ENCODE data around the gene RPL37.
"Not testable (repeated sequence)": the region's sequence is repeated elsewhere in the genome, so short reads cannot be mapped to it uniquely, and the experiment has no call there.

Gene RPL37

DNA sequence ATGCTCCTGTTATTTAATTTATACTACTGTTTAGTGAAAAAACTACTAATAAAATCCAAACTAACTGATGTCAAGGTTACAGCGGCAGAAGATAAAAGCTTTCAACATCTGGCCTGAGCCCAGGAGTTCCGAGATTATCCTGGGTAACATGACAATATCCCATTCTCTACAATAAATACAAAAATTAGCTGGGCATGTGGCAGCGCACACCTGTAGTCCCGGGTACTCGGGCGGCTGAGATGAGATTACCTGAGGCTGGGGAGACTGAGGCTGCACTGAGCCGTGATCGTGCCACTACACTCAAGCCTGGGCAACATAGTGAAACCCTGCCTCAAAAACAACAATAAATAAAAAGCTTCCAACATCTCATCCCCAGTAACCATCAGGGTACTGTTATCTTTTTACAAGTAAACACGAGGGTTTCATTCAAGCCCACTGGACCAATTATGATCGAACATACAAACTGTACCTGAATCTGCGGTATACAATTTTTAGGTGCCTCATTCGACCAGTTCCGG is 1.3 kb downstream of the RPL37 start:
- no peak for DNase-seq (ENCODE audit: low read depth)

DNA sequence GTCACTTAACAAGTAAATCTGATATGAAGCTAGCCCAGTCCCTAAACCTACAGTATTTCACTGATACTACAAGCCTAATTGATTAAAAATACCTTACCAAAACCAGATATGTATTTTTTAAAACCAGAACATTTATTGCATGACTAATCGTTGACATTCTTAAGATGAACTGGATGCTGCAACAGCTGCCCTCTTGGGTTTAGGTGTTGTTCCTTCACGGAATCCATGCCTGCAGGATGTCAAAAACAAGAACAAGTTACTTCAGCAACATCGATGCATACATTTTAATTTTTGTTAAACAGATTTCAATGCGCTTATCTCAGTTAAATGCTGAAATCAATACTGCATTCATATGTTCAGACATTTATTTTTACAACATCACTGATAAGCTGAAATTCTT is 2.7 kb downstream of the RPL37 start:
- DNase-seq (ENCODE audit: low read depth), result no peak

DNA sequence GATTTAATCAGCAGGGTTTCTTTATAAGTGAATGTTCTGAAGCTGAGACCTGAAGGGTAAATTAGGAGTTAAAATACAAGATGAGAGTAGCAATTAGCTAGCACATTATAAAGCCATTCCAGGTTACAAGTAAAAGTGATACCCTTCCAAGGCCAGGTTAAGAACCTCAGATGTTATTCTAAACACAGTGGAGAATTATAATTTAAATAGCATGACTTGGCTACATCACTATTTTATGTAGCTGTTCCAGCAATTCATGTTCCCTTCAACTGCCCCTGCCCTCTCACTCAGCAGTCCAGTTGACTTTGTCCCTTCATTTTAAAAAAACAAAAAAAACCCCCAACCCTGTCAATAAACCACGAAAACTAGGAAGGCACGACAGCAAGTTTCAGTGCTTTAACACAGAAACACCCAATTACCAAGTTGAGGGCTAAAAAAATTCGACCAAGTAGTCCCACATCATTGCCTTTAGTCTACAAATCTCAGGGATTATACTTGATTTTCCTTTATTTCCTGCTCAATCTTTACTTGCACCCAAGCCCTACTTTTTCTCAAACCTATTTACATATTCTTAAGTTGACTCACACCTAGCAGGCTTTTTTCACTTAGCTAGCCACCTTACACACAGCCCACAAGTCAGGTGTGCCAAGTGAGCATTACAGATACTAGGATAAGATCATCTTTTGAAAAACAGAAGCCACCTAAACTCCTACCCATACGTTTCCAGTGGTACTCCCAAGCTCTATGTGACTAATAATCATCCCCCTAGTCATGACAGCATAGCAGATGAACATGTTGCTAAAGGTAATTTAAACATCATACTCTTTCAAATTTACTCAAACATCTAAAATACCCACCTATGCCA is 3.4 kb downstream of the RPL37 start:
- no peak for DNase-seq (ENCODE audit: low read depth)

DNA sequence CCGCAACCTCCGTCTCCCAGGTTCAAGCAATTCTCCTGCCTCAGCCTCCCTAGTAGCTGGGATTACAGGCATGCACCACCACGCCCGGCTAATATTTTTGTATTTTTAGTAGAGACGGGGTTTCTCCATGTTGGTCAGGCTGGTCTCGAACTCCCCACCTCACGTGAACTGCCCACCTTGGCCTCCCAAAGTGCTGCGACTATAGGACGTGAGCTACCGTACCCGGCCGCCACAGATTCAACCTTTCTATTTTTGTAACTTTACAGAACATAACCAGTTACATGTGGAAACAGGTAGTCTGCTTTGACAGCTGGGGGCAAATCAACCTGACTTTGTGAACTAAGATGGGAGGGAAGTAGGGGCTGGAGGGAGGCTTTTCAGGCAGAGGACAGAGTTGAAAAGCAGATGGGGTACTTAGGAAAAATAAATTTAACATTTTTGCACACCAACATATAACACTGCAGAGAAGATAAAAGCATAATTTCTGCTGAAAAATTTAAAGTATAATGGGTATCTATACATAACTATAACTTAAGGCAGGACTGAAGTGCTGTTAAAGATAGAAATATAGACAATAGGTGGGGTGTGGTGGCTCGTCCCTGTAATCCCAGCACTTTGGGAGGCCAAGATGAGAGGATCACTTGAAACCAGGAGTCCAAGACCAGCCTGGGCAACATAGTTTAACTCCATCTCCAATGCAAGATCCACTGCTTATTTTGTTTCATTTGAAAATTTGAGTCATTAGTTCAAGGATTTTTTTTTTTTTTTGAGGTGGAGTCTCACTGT is 5.1 kb downstream of the RPL37 start:
- no peak for DNase-seq (ENCODE audit: low read depth)

DNA sequence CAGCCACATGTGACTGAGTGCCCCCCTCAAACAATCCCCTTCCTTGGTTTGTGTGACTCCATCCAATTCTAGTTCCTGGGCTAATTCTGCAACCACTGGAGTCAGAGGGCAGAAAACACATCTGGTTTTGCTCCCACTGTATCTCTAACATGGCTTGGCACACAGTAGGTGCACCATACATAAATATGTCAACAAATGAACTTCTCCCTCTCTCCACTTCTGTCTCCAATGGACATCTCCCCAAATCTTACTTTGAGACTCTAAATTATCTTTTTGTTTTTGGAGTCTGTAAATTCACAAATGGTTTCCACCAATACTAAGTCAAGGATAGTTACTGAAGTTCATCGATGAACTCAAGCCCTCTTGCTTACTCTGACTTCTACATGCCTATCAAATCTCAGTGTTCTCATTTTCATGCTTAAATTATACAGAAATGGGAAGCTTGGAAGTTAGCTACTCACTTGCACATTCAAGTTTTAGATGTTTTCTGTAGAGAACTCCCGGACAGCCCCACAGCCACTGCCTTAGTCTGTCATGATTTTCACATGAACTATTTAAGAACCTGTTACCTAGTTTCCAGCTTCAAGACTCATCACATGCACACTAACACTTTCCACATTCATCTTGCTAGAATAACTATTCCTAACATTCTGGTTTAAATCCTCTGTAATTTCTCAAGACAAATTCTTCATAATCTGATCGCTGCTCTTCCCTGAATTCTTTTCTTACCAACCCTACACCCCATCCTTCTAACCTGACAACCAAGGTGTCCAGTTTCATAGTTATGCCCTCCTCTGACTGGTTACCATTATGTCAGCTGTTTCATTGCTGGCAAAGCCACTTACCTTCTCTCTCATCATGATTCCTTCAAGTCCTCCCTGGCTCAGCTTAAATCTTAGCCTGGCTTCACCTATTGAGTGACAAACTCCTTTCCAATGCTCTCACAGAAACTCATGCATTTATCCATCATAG is 6.0 kb downstream of the RPL37 start:
- DNase-seq (ENCODE audit: low read depth), result no peak

DNA sequence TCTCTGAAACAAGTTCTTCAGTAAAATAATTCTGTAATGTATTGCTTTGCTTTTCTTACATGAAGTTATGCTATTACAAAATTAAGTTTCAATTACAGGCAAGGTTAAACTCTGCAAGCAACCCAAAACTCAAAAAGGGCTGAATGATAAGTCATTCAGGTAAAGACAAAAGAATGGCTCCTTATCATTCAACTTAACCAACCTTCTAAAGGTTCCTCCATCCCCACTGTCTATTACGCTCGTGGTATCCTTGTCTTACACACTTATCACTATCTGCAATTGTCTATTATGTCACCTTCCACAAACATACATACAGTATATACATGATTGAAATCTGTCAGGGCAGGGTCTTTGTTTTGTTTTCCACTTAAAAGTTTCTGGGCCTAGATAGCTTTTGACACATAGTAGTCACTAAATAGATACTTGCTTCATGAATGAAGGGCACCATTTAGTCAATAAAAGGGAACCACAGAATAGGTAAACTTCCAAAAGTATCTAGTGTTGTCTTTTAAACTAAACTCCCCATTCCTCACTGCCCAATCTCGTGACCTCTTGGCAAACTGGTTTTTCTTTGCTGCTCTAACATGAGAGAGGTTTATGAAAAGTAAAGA is 6.9 kb downstream of the RPL37 start:
- DNase-seq (ENCODE audit: low read depth), result no peak

DNA sequence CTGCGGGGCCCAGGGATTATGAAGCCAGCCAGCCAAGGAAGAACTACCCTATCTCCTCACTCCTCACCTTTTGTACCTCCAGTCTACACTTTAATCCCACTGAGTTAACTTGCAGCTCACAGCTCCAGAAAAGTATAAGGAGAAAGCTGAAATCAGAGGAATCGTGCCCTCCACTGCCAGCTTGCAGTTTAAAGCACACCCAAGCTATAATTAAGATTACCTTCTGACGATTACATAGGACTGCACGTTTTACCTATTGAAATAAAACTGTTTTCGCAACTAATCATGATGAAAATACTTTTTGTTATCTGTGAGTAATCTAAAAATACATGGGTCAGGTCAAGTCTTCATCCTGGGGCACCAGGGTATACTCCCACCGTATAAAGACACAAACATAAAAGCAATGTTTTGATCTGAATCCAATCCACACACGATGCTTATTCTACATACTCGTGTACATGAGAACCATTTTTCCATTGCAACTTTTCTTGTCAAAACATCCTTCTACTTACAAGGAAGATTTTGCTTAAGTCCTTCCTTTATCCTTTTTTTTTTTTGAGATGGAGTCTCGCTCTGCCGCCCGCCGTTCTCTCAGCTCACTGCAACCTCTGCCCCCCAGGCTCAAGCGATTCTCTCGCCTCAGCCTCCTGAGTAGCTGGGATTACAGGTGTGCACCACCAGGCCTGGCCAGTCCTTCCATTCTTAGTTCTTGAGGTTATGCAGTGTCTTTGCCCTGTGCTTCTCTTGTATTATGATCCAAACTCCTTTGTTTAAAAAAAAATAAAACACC is 7.6 kb downstream of the RPL37 start:
- no peak for DNase-seq (ENCODE audit: low read depth)

DNA sequence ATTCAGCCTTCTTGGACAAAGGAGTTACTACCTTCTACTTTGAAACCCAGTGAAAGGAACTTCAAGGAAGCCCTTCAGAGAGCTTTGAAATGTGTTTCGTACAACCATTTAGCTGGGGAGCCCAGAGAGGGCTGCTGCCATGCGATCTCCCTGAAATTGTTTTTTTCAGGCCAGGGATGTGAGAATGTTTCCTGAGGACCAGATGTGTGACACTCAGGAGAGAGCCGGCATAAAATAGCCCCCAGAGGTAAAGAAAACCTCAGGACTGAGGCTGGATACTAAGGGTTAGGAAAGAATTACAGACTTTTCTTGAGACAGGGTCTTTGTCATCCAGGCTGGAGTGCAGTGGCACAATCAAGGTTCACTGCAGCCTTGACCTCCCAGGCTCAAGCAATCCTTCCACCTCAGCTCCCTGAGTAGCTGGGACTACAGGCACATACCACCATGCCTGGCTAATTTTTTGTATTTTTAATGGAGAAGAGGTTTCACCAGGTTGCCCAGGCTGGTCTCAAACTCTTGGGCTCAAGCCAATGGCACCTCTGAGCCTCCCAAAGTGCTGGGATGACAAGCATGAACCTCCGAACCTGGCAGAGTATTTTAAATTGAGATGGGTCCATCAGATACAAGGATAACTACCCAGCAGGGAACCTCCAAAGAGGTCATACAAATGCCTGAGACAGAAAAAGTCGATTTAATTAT is 8.4 kb downstream of the RPL37 start:
- DNase-seq (ENCODE audit: low read depth), result no peak

DNA sequence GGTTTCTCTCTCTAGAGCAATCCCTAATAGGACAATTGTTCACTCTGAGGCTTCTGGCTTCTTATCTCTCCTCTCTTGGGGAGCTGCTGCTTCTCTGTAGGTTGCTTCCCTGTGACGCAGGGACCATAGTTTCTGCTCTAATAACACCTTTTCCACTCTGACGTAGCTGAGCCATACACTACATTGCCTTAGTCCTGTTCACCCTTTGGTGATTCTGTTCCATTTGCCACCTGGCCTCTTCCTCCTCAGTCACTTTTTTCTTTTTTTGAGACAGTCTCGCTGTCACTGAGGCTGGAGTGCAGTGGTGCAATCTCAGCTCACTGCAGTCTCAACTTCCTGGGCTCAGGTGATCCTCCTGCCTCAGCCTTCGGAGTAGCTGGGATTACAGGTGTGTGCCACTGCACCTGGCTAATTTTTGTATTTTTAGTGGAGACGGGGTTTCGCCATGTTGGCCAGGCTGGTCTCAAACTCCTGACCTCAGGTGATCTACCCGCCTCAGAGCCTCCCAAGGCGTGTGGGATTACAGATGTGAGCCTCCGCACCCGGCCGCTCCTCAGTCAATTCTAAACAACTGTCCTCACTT is 9.5 kb downstream of the RPL37 start:
- not testable (repeated sequence) for DNase-seq (ENCODE audit: low read depth)

DNA sequence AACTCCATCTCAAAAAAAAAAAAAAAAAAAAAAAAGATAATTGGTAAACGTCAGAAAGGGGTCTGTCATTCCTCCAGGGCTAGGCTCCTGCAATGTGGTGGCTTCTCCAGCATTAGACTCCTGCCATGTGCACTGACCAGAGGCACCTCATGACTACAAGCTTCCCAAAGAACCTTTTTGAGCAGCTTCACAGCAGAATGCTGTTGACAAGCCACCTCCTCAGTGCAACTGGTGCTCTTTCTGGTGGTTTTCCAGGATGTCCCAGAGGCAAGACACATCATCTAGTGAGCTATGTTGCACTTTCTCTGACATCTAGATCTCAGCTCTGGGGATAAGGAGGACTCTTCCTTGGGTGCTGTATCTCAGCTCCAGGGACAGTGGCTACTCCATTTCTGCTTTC is 11.6 kb downstream of the RPL37 start:
- DNase-seq (ENCODE audit: low read depth), result no peak

DNA sequence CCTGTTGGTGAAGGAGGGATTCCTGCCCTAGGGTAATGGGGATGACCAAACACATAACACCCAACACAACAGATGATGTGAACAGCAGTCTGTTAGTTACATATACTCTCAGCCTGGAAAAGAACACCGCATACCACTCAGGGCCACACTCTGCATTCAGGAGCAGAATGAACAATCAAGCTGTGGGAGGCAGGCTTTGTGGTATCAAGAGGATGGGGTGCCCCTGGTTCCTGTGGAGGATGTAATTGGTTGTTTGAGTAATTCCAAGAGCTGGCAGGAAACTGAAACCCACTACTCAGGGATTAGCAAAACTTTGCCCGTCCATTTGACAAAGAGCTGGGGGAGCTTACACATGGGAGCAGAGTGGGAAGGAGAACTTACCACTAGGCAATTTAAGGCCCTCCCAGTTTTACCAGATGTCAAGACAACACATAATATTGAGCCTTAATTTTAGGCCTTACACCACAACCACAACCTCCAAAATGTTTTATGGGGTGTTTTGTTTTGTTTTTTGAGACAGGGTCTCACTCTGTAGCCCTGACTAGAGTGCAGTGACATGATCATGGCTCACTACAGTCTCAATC is 21.2 kb downstream of the RPL37 start:
- DNase-seq (ENCODE audit: low read depth), result no peak

DNA sequence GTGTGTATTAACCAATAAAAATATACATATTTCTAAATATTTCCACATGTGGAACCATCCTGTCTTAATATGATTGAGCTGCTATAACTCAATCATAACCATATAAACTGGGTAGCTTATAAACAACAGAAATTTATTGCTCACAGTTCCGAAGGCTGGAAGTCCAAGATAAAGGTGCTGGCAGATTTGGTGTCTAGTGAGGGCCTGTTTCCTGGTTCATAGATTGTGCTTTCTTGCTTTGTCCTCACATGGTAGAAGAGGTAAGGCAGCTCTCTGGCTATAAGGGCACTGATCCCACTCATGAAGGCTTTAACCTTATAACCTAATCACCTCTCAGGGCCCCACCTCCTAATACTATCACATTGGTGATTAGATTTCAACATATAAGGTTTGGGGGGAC is 22.9 kb downstream of the RPL37 start:
- DNase-seq (ENCODE audit: low read depth), result no peak

DNA sequence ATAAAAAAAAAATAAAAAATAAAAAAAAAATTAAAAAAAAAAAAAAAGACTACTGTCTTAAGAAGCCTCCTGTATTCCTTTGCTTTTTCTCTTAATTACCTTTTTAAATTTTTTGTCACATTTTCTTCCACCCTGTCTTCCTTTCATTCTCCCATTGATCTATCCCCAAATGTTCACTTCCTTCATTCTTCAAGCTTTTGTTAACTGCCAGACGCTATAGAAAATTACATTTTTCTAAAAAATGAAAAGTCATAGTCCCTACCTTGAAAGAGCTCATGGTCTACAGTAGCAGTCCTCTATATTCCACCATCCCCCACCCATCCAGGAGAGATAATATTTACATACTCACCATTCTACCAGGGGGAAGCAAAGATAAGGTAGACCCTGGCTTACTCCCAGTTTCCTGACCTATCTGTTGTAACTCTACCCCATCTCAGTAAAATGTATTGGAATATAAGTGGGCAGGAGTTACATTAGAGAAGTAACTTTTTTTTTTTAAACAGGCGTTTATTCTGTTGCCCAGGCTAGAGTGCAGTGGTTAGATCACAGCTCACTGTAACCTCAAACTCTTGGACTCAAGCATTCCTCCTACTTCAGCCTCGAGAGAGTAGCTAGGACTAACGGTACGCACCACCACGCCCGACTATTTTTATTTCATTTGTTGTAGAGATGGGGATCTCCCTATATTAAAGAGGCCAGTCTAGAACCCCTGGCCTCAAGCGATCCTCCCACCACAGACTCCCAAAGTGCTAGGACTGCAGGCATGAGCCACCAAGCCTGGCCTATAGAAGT is 33.1 kb downstream of the RPL37 start:
- DNase-seq (ENCODE audit: low read depth), result peak; percentile 78

DNA sequence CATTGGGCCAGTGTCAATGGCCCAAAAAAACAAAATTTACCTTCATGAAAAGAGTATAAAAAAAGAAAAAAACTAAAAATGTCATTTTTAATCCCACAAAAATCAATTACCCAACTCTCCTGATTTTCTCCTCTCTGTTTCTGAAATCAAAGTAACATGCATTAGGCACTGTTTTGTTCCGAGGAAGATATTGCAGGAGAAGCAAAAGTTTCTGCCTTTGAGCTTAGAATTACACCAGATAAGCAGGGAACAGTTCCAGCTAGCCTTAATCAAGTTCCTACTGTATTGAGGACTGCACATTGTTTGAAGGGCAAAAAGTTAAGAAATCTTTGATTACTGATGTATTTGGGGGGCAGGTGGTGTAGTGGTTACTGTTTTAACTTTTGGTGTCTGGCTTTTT is 35.8 kb downstream of the RPL37 start:
- no peak for DNase-seq (ENCODE audit: low read depth)

DNA sequence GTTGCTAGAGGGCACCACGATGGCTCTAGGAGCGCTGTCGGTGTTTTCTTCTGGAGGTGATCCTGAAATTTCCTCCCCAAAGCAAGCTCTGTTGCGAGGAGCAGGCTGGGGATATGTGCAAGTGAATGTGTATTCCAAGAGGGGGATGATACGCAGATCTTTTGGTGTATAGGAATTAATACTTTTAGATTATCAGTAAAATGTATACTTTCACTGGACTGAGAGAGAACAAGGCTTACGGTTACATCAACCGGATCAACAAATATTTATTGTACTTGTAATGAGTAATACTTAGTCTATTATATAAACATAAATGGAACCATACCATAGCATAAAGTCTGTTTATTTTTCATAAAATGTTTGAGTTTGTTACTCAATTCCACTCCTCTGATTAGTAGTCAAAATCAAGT is 36.2 kb downstream of the RPL37 start:
- no peak for DNase-seq (ENCODE audit: low read depth)

DNA sequence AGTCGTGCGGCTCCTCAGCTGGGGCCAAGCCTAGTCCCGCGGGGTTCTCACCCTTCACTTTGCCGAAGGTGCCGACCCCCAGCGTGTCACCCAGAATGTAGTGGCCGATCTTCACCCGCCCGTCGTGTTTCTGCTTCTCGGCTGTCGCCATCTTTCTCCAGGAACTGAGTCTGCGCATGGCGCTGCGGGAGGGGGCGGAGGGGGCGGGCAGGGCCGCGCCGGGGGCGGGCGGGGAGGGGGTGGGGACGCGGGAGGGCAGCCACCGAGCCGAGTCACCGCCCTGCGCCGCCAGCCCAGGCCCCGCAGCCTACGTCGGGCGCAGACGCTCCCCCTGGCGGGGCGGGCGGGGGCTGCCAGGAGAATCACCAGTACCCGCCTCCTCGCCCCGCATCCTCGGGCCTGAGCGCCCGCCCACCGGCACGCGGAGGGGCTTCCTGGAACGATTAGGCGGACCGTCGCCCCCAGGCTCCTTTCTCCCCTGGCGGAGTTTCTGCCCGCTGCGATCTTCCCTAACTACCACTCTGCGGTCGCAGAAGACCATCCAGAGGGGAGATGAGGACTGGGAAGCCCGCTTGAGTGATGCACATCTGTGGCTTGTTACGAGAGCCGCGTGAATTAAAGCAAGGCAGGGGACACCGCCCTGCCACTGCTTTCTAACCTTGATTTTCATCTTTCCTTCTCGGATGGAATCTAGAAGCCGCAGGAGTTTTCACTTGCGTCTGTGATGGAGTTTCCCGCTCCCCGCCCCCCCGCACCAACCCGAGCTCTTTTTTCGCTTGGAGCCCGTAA is 36.8 kb downstream of the RPL37 start, which contains the start of gene PRKAA1:
PRKAA1 (minus strand) TSS at position 363 of the 789 bp plus-strand sequence; CDS start at position 178, 185 bp downstream.
- DNase-seq (ENCODE audit: low read depth), result peak; percentile 85

DNA sequence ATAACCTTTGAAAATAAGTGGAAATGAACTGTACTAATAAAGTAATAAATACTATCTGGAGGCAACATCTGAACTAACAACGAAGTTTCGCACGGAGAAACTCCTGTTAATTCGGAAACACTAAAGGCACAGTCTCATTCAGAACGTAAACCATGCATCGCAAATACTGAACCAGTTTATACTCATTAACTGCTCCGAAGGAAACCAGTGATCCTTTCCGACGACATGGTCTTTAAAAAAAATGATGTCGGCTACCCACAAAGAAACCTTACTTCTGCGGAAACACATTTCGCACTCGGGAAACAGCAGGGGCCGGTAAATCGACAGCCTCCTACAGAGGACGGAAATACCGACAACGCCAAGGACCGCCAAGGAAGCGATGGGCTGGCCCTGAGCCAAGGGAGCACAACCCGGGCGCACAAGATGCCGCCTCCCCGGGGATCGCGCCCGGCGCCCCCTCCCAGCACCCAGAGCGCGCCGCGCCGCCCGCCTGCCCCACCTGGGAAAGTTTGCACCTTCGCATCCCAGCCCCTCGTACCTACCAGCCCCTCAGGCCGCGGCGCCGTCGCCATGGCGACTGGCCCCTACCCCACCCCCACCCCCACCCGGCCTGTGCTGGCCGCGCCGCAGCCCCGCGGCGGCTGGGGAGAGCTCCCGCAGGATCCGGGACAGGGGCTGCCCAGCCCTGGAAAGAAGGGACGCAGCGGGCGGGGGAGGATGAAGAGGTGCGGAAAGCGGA is 37.6 kb downstream of the RPL37 start:
- DNase-seq (ENCODE audit: low read depth), result peak; percentile 60
